EH (cell line): Measurements from ENCODE around the gene PRPF8.

Source experiments
- DNase-seq: peaks from one replicate; pipeline ENCODE4 v3.0.0-alpha.2; 2015; ENCODE audit warnings: low read depth

The PRPF8 gene

GRCh38 chr17:1684378-1685189 is at the start of gene PRPF8:
PRPF8 (minus strand) TSS chr17:1684867; CDS start chr17:1684571, 296 bp downstream.
- peak; percentile 98 for DNase-seq

GRCh38 chr17:1733759-1734158 is 49.1 kb upstream of the PRPF8 start:
- no peak for DNase-seq

- no peak for DNase-seq
Observed at GRCh38 chr17:1732833-1733321, 48.2 kb upstream of the PRPF8 start.

GRCh38 chr17:1732241-1732832 is 47.7 kb upstream of the PRPF8 start:
- no peak for DNase-seq

GRCh38 chr17:1731194-1731506 is 46.5 kb upstream of the PRPF8 start:
- DNase-seq: no peak

- peak; percentile 85 for DNase-seq
Observed at GRCh38 chr17:1730326-1731193, 45.9 kb upstream of the PRPF8 start.

GRCh38 chr17:1729966-1730325 is 45.3 kb upstream of the PRPF8 start:
- no peak for DNase-seq

- no peak for DNase-seq
Observed at GRCh38 chr17:1727876-1728630, 43.4 kb upstream of the PRPF8 start.

- DNase-seq: no peak
Observed at GRCh38 chr17:1727258-1727789, 42.7 kb upstream of the PRPF8 start.

- DNase-seq: no peak
Observed at GRCh38 chr17:1726626-1727257, 42.1 kb upstream of the PRPF8 start.

GRCh38 chr17:1725642-1726511 is 41.2 kb upstream of the PRPF8 start:
- DNase-seq: no peak

- DNase-seq: no peak
Observed at GRCh38 chr17:1724869-1725641, 40.4 kb upstream of the PRPF8 start.

GRCh38 chr17:1724351-1724868 is 39.7 kb upstream of the PRPF8 start, which contains the start of gene WDR81:
WDR81 (plus strand) TSS chr17:1724704; CDS start chr17:1724960, 256 bp downstream.
- DNase-seq: peak; percentile 87

- DNase-seq: peak; percentile 57
Observed at GRCh38 chr17:1722022-1722421, 37.4 kb upstream of the PRPF8 start.

- peak; percentile 59 for DNase-seq
Observed at GRCh38 chr17:1720856-1721386, 36.3 kb upstream of the PRPF8 start.

- DNase-seq: no peak
Observed at GRCh38 chr17:1718362-1719165, 33.9 kb upstream of the PRPF8 start.

- DNase-seq: peak; percentile 100
Observed at GRCh38 chr17:1716912-1717695, 32.4 kb upstream of the PRPF8 start.
